SK-N-SH (cell line): ENCODE data around the gene ADGRG7. TPM values are rescaled to one million over a fixed set of nuclear protein-coding genes. Genes with fewer than 3 reads are reported as not detected.
A peak's percentile ranks its signal among the peaks of the same experiment; 100 is the strongest.

Experiments used
- CTCF ChIA-PET: fragments of 300-600, 350-600 bp; formaldehyde crosslinking; extraction: SDS; loops from one replicate; lab custom pipeline; 2021; lab: Yijun Ruan, JAX
- POLR2A ChIA-PET: fragments of 350-600 bp; sonication (Branson Sonifier 250); formaldehyde crosslinking; extraction: SDS; loops from one replicate; lab custom pipeline; 2020; ENCODE audit warnings: antibody characterized with exemption, inconsistent platforms; lab: Yijun Ruan, JAX
- DNase-seq: peaks from one replicate; pipeline ENCODE4 v3.0.0; 2012
- H2AFZ ChIP-seq: fragments of 200-600 bp; sonication (generic); 2 replicates; pipeline ENCODE4 v1.8.1; 2016; ENCODE audit warnings: antibody characterized with exemption, mild to moderate bottlenecking, low read depth
- H3F3A ChIP-seq: fragments of 200-600 bp; sonication (generic); replicated peaks from 2 replicates; pipeline ENCODE3; 2016; ENCODE audit warnings: antibody characterized with exemption, mild to moderate bottlenecking; ENCODE audit not compliant: insufficient read depth
- H3K27ac ChIP-seq, 2 experiments: fragments of 200-500 bp in 1 of 2; fragments of 200-600 bp in 1 of 2; sonication (Bioruptor generic) in 1 of 2; sonication (generic), shearing (Covaris generic) in 1 of 2; 2 replicates each; pipeline versions ENCODE4 v1.5.1 to v1.6.1; 2014 to 2016; ENCODE audit warnings: low read depth in 2 of 2, inconsistent platforms in 1 of 2, low read length in 1 of 2, mild to moderate bottlenecking in 1 of 2, mixed read lengths in 1 of 2
- H3K27me3 ChIP-seq: fragments of 200-600 bp; sonication (generic), shearing (Covaris generic); 2 replicates; pipeline ENCODE4 v1.6.1; 2016; ENCODE audit warnings: mixed run types; ENCODE audit not compliant: insufficient read depth
- H3K36me3 ChIP-seq, 2 experiments: fragments of 200-500 bp in 1 of 2; fragments of 200-600 bp in 1 of 2; sonication (Bioruptor generic) in 1 of 2; sonication (generic) in 1 of 2; replicated peaks in 1 of 2; 2 replicates each; pipeline versions ENCODE3 to v1.5.1; 2014 to 2016; ENCODE audit warnings: low read length in 1 of 2, mild to moderate bottlenecking in 1 of 2; ENCODE audit not compliant: insufficient read depth in 2 of 2, control insufficient read depth in 1 of 2
- H3K4me1 ChIP-seq, 2 experiments: fragments of 200-500 bp in 1 of 2; fragments of 200-600 bp in 1 of 2; sonication (Bioruptor generic) in 1 of 2; sonication (generic), shearing (Covaris generic) in 1 of 2; 2 replicates each; pipeline versions ENCODE4 v1.5.1 to v1.6.1; 2014 to 2016; ENCODE audit warnings: low read depth in 1 of 2, low read length in 1 of 2, mixed run types in 1 of 2; ENCODE audit not compliant: insufficient read depth in 2 of 2, control insufficient read depth in 1 of 2
- H3K4me2 ChIP-seq: fragments of 200-600 bp; sonication (generic), shearing (Covaris generic); 2 replicates; pipeline ENCODE4 v1.6.1; 2017; ENCODE audit warnings: mixed run types
- H3K4me3 ChIP-seq, 2 experiments: fragments of 200-500 bp in 1 of 2; fragments of 200-600 bp in 1 of 2; sonication (Bioruptor generic) in 1 of 2; sonication (generic), shearing (Covaris generic) in 1 of 2; 2 replicates each; pipeline versions ENCODE4 v1.5.1 to v1.8.1; 2014 to 2016; ENCODE audit warnings: low read depth in 2 of 2, inconsistent platforms in 1 of 2, low read length in 1 of 2, mild to moderate bottlenecking in 1 of 2, mixed read lengths in 1 of 2, moderate library complexity in 1 of 2
- H3K79me2 ChIP-seq: fragments of 200-600 bp; sonication (generic); 2 replicates; pipeline ENCODE4 v1.8.1; 2017; ENCODE audit warnings: mild to moderate bottlenecking; ENCODE audit not compliant: insufficient read depth
- H3K9ac ChIP-seq: fragments of 200-600 bp; sonication (generic); 2 replicates; pipeline ENCODE4 v1.6.1; 2017; ENCODE audit warnings: mixed run types
- H3K9me2 ChIP-seq: fragments of 200-600 bp; sonication (generic); 2 replicates; pipeline ENCODE4 v1.6.1; 2017; ENCODE audit warnings: mixed run types
- H3K9me3 ChIP-seq: fragments of 200-600 bp; sonication (generic); 2 replicates; pipeline ENCODE4 v1.6.1; 2017; ENCODE audit warnings: mixed run types, mild to moderate bottlenecking, moderate library complexity
- H4K20me1 ChIP-seq: fragments of 200-600 bp; sonication (generic); 2 replicates; pipeline ENCODE4 v1.6.1; 2017; ENCODE audit warnings: mild to moderate bottlenecking, mixed run types; ENCODE audit not compliant: insufficient read depth
- CHD2 ChIP-seq: fragments of 150-350 bp; IDR thresholded peaks from 2 replicates; pipeline ENCODE4 v1.6.1; 2018; ENCODE audit warnings: low read length; ENCODE audit not compliant: partially characterized antibody
- EP300 ChIP-seq, 2 experiments: IDR thresholded peaks; 2 replicates each; pipeline versions ENCODE4 v1.4.0 to v1.6.1; 2012; ENCODE audit warnings: borderline replicate concordance in 1 of 2, low read depth in 1 of 2, low read length in 1 of 2
- EZH2phosphoT487 ChIP-seq: fragments of 200-600 bp; sonication (generic); IDR thresholded peaks from 2 replicates; pipeline ENCODE4 v1.6.1; 2017; ENCODE audit warnings: low read depth, mixed run types, mild to moderate bottlenecking, antibody characterized with exemption, moderate library complexity, borderline replicate concordance
- FOXJ3 ChIP-seq: sonication (generic); formaldehyde crosslinking; IDR thresholded peaks from 2 replicates; pipeline ENCODE4 v1.5.1; 2020; ENCODE audit warnings: mild to moderate bottlenecking, missing genetic modification reagents
- GABPA ChIP-seq: IDR thresholded peaks from 2 replicates; pipeline ENCODE4 v1.4.0; 2012; ENCODE audit warnings: low read depth, mild to moderate bottlenecking
- GATA2 ChIP-seq: sonication (generic); formaldehyde crosslinking; IDR thresholded peaks from 2 replicates; pipeline ENCODE4 v1.5.0; 2020; ENCODE audit warnings: mild to moderate bottlenecking, missing genetic modification reagents
- JUND ChIP-seq: IDR thresholded peaks from 2 replicates; pipeline ENCODE4 v1.4.0; 2012
- MAX ChIP-seq: IDR thresholded peaks from 2 replicates; pipeline ENCODE4 v1.4.0; 2012; ENCODE audit warnings: low read depth
- MEF2A ChIP-seq: IDR thresholded peaks from 2 replicates; pipeline ENCODE4 v1.4.0; 2012; ENCODE audit warnings: low read depth, borderline replicate concordance
- MXI1 ChIP-seq: IDR thresholded peaks from 2 replicates; pipeline ENCODE4 v1.6.1; 2012; ENCODE audit warnings: mild to moderate bottlenecking, low read depth, low read length, improper control_type of control experiment
- PBX3 ChIP-seq: IDR thresholded peaks from 2 replicates; pipeline ENCODE4; 2012
- POLR2AphosphoS5 ChIP-seq: IDR thresholded peaks from 2 replicates; pipeline ENCODE4 v1.6.1; 2012; ENCODE audit warnings: low read depth, low read length
- RAD21 ChIP-seq: IDR thresholded peaks from 2 replicates; pipeline ENCODE4 v1.6.1; 2012; ENCODE audit warnings: mild to moderate bottlenecking, low read length
- RCOR1 ChIP-seq: fragments of 150-350 bp; IDR thresholded peaks from 2 replicates; pipeline ENCODE4 v1.6.1; 2017; ENCODE audit warnings: antibody characterized with exemption, low read length
- REST ChIP-seq: IDR thresholded peaks from 2 replicates; pipeline ENCODE4 v1.6.1; 2012; ENCODE audit warnings: mild to moderate bottlenecking, low read depth, low read length, moderate library complexity
- SIN3A ChIP-seq: IDR thresholded peaks from 2 replicates; pipeline ENCODE4 v1.6.1; 2012; ENCODE audit warnings: low read depth, mild to moderate bottlenecking, low read length, moderate library complexity, borderline replicate concordance
- TEAD4 ChIP-seq: IDR thresholded peaks from 2 replicates; pipeline ENCODE4 v1.4.0; 2012; ENCODE audit warnings: mild to moderate bottlenecking, borderline replicate concordance; ENCODE audit not compliant: insufficient read depth
- USF1 ChIP-seq: IDR thresholded peaks from 2 replicates; pipeline ENCODE4 v1.4.0; 2012; ENCODE audit warnings: low read depth, borderline replicate concordance
- USF2 ChIP-seq: fragments of 150-350 bp; IDR thresholded peaks from 2 replicates; pipeline ENCODE4 v1.6.1; 2017; ENCODE audit warnings: antibody characterized with exemption, low read length, low read depth, borderline replicate concordance
- ZBTB33 ChIP-seq: IDR thresholded peaks from 2 replicates; pipeline ENCODE4 v1.4.0; 2012; ENCODE audit warnings: low read depth, borderline replicate concordance
- WGBS: methylation state at CpG from one replicate; pipeline ENCODE4 v1.1.6; 2017; ENCODE audit warnings: low lambda C conversion rate; 5-methylcytosine and 5-hydroxymethylcytosine counted together
- polyA plus RNA-seq, 3 experiments: library from polyadenylated mRNA; depleted of rRNA; stranded (reverse); fragments of >200 nt; gene quantifications; 2 replicates each; pipeline ENCODE4 v1.2.3, GENCODE V29; 2012

Gene ADGRG7
- polyA plus RNA-seq, 1 of the 3 experiments (the other 2 are of a cell fraction) = not detected

- H3K27me3 ChIP-seq = no peaks in the 10 kb centered on the region
- no peak for DNase-seq
- CTCF ChIA-PET = interaction anchor here (0.5 to 2.7 kb wide), 5 partner anchors 29 to 897 kb away, joined by 3 to 8 read pairs (median 4); no protein-coding TSS in a partner anchor
- 35% methylated on average over 7 of the region's 7 CpGs for WGBS
- no peaks in the 10 kb centered on the region for H4K20me1 ChIP-seq
- peak overlapping the region in 1 of 2 experiments; percentile 19; a peak in 1 of 4 replicates for H3K4me3 ChIP-seq
- H3K4me2 ChIP-seq = peak overlapping the region; percentile 67; the same call in 1 of the 2 replicates
- H3K9ac ChIP-seq = peak overlapping the region; percentile 18; the same call in 1 of the 2 replicates
- TF ChIP-seq RAD21 (no peak), POLR2AphosphoS5 (no peak), PBX3 (no peak), REST (no peak), USF1 (no peak), EZH2phosphoT487 (no peak), EP300 (IDR thresholded peaks at IDR 0.05; ENCODE audit: borderline replicate concordance in 1 of 2, low read depth in 1 of 2, low read length in 1 of 2) (no peak), USF2 (no peak), JUND (no peak), TEAD4 (no peak), SIN3A (no peak), GABPA (no peak), FOXJ3 (CRISPR knock-in tag) (no peak), CHD2 (no peak), MEF2A (no peak), ZBTB33 (no peak), GATA2 (CRISPR knock-in tag) (no peak), RCOR1 (no peak), MXI1 (no peak), MAX (no peak)
- H3K27ac ChIP-seq = peak overlapping the region; percentile 72 to 81; a peak in 3 of 4 replicates
- H3K4me1 ChIP-seq = peaks cover 16 to 19% of the 10 kb centered on the region in 2 experiments
- no peaks in the 10 kb centered on the region for H3K36me3 ChIP-seq
- no peaks in the 10 kb centered on the region for H3K79me2 ChIP-seq
- H2AFZ ChIP-seq = peak overlapping the region; percentile 61; the same call in 1 of the 2 replicates
- H3F3A ChIP-seq = peaks cover 3% of the 10 kb centered on the region
- H3K9me2 ChIP-seq = no peaks in the 10 kb centered on the region
- POLR2A ChIA-PET = no interaction called here
- no peaks in the 10 kb centered on the region for H3K9me3 ChIP-seq
Measured at GRCh38 chr3:100561459-100562158, 47.8 kb upstream of the ADGRG7 start.
